ENCODE results near the gene PRKAR2B. TPM values are rescaled to one million over a fixed set of nuclear protein-coding genes. Genes with fewer than 3 reads are reported as not detected.

PRKAR2B gene
- total and polyA plus RNA-seq, 7 experiments from 2014 or later = 0.39 to 5.0 (median 0.54) TPM

GRCh38 chr7:107109955-107110354, 65.5 kb downstream of the PRKAR2B start:
- ChIA-PET POLR2A (no interaction called here), CTCF (no interaction called here)
- intact Hi-C loops (cut with micrococcal nuclease) = no loop called here
- Histone ChIP-seq H3K4me3 (ENCODE audit: low read length) (no peak overlapping the region), H3K9me3 (ENCODE audit: control insufficient read depth in 2 of 3, low read length in 3 of 3) (no peaks in the 10 kb centered on the region), H3K27me3 (ENCODE audit: control insufficient read depth in 2 of 2, insufficient read depth in 2 of 2, low read length in 2 of 2) (no peaks in the 10 kb centered on the region), H3K27ac (ENCODE audit: low read depth, low read length) (no peak overlapping the region), H3K36me3 (ENCODE audit: control insufficient read depth in 2 of 3, insufficient read depth in 3 of 3, low read length in 3 of 3) (no peaks in the 10 kb centered on the region), H3K4me1 (ENCODE audit: control insufficient read depth in 2 of 2, insufficient read depth in 2 of 2, low read length in 2 of 2) (no peaks in the 10 kb centered on the region)
- Mint-ChIP-seq H3K27ac (no peak overlapping the region), H3K4me3 (no peak overlapping the region), H3K27me3 (peaks cover 0 to 7% (median 0%) of the 10 kb centered on the region in 5 donors), H3K36me3 (peaks cover 0 to 4% (median 0%) of the 10 kb centered on the region in 5 donors), H3K4me1 (no peaks in the 10 kb centered on the region), H3K9me3 (peaks cover 0 to 3% (median 0%) of the 10 kb centered on the region in 11 donors)
- DNase-seq (no peak), ATAC-seq (no peak)

GRCh38 chr7:107111196-107111595, 66.7 kb downstream of the PRKAR2B start:
- ChIA-PET POLR2A (interaction anchor here (0.8 kb wide), 1 partner anchor 15 kb away, joined by 3 read pairs; no protein-coding TSS in a partner anchor), CTCF (no interaction called here)
- no peaks in the 10 kb centered on the region for H3K4me1 ChIP-seq (ENCODE audit: control insufficient read depth in 2 of 2, insufficient read depth in 2 of 2, low read length in 2 of 2)
- H3K4me3 Mint-ChIP-seq = no peak overlapping the region
- intact Hi-C loops (cut with micrococcal nuclease) = no loop called here
- no peaks in the 10 kb centered on the region for H3K36me3 ChIP-seq (ENCODE audit: control insufficient read depth in 2 of 3, insufficient read depth in 3 of 3, low read length in 3 of 3)
- H3K9me3 Mint-ChIP-seq = peaks cover 0 to 3% (median 0%) of the 10 kb centered on the region in 11 donors
- no peak overlapping the region for H3K27ac Mint-ChIP-seq
- H3K27me3 Mint-ChIP-seq = peaks cover 0 to 16% (median 0%) of the 10 kb centered on the region in 5 donors
- peaks cover 0 to under 1% (median 0%) of the 10 kb centered on the region in 7 donors for H3K4me1 Mint-ChIP-seq
- H3K36me3 Mint-ChIP-seq = peaks cover 0 to 4% (median 0%) of the 10 kb centered on the region in 5 donors
- H3K9me3 ChIP-seq (ENCODE audit: control insufficient read depth in 2 of 3, low read length in 3 of 3) = no peaks in the 10 kb centered on the region
- ATAC-seq (no peak), DNase-seq (no peak)
- H3K4me3 ChIP-seq (ENCODE audit: low read length) = no peak overlapping the region
- no peak overlapping the region for H3K27ac ChIP-seq (ENCODE audit: low read depth, low read length)
- H3K27me3 ChIP-seq (ENCODE audit: control insufficient read depth in 2 of 2, insufficient read depth in 2 of 2, low read length in 2 of 2) = no peaks in the 10 kb centered on the region

GRCh38 chr7:107113866-107114265, 69.4 kb downstream of the PRKAR2B start:
- ChIA-PET CTCF (no interaction called here), POLR2A (interaction anchor here (0.7 kb wide), 1 partner anchor 829 kb away, joined by 3 read pairs; no protein-coding TSS in a partner anchor)
- Histone ChIP-seq H3K36me3 (ENCODE audit: control insufficient read depth in 2 of 3, insufficient read depth in 3 of 3, low read length in 3 of 3) (no peaks in the 10 kb centered on the region), H3K4me3 (ENCODE audit: low read length) (no peak overlapping the region), H3K27me3 (ENCODE audit: control insufficient read depth in 2 of 2, insufficient read depth in 2 of 2, low read length in 2 of 2) (no peaks in the 10 kb centered on the region), H3K27ac (ENCODE audit: low read depth, low read length) (no peak overlapping the region), H3K4me1 (ENCODE audit: control insufficient read depth in 2 of 2, insufficient read depth in 2 of 2, low read length in 2 of 2) (no peaks in the 10 kb centered on the region), H3K9me3 (ENCODE audit: control insufficient read depth in 2 of 3, low read length in 3 of 3) (no peaks in the 10 kb centered on the region)
- H3K9me3 Mint-ChIP-seq = no peaks in the 10 kb centered on the region
- no peak overlapping the region for H3K4me3 Mint-ChIP-seq
- peaks cover 0 to 16% (median 5%) of the 10 kb centered on the region in 5 donors for H3K27me3 Mint-ChIP-seq
- H3K27ac Mint-ChIP-seq = no peak overlapping the region
- DNase-seq (no peak), ATAC-seq (no peak)
- no peaks in the 10 kb centered on the region for H3K36me3 Mint-ChIP-seq
- intact Hi-C loops (cut with micrococcal nuclease) = no loop called here
- H3K4me1 Mint-ChIP-seq = peaks cover 0 to 1% (median 0%) of the 10 kb centered on the region in 7 donors

- Mint-ChIP-seq H3K27ac (no peak overlapping the region), H3K4me3 (no peak overlapping the region), H3K4me1 (peaks cover 0 to 1% (median 0%) of the 10 kb centered on the region in 7 donors), H3K36me3 (no peaks in the 10 kb centered on the region), H3K27me3 (peaks cover 0 to 16% (median 11%) of the 10 kb centered on the region in 5 donors), H3K9me3 (no peaks in the 10 kb centered on the region)
- H3K36me3 ChIP-seq (ENCODE audit: control insufficient read depth in 2 of 3, insufficient read depth in 3 of 3, low read length in 3 of 3) = no peaks in the 10 kb centered on the region
- CTCF ChIA-PET = no interaction called here
- no peaks in the 10 kb centered on the region for H3K4me1 ChIP-seq (ENCODE audit: control insufficient read depth in 2 of 2, insufficient read depth in 2 of 2, low read length in 2 of 2)
- DNase-seq (no peak), ATAC-seq (no peak)
- POLR2A ChIA-PET = no interaction called here
- intact Hi-C loops (cut with micrococcal nuclease) = no loop called here
- H3K9me3 ChIP-seq (ENCODE audit: control insufficient read depth in 2 of 3, low read length in 3 of 3) = no peaks in the 10 kb centered on the region
- no peak overlapping the region for H3K27ac ChIP-seq (ENCODE audit: low read depth, low read length)
- H3K4me3 ChIP-seq (ENCODE audit: low read length) = no peak overlapping the region
- no peaks in the 10 kb centered on the region for H3K27me3 ChIP-seq (ENCODE audit: control insufficient read depth in 2 of 2, insufficient read depth in 2 of 2, low read length in 2 of 2)
Measured at GRCh38 chr7:107115114-107115513, 70.6 kb downstream of the PRKAR2B start.

- H3K9me3 Mint-ChIP-seq = no peaks in the 10 kb centered on the region
- Histone ChIP-seq H3K27ac (ENCODE audit: low read depth, low read length) (no peak overlapping the region), H3K36me3 (ENCODE audit: control insufficient read depth in 2 of 3, insufficient read depth in 3 of 3, low read length in 3 of 3) (no peaks in the 10 kb centered on the region), H3K4me1 (ENCODE audit: control insufficient read depth in 2 of 2, insufficient read depth in 2 of 2, low read length in 2 of 2) (no peaks in the 10 kb centered on the region), H3K4me3 (ENCODE audit: low read length) (no peak overlapping the region), H3K27me3 (ENCODE audit: control insufficient read depth in 2 of 2, insufficient read depth in 2 of 2, low read length in 2 of 2) (no peaks in the 10 kb centered on the region), H3K9me3 (ENCODE audit: control insufficient read depth in 2 of 3, low read length in 3 of 3) (no peaks in the 10 kb centered on the region)
- H3K4me3 Mint-ChIP-seq = no peak overlapping the region
- no peak overlapping the region for H3K27ac Mint-ChIP-seq
- DNase-seq = no peak
- CTCF ChIA-PET = no interaction called here
- POLR2A ChIA-PET = no interaction called here
- no peaks in the 10 kb centered on the region for H3K36me3 Mint-ChIP-seq
- peak; percentile 53 for ATAC-seq
- H3K27me3 Mint-ChIP-seq = peaks cover 0 to 16% (median 11%) of the 10 kb centered on the region in 5 donors
- intact Hi-C loops (cut with micrococcal nuclease) = no loop called here
- H3K4me1 Mint-ChIP-seq = peaks cover 0 to 1% (median 0%) of the 10 kb centered on the region in 7 donors
Measured at GRCh38 chr7:107115762-107116540, 71.4 kb downstream of the PRKAR2B start.

GRCh38 chr7:107118109-107118900, 73.8 kb downstream of the PRKAR2B start:
- peaks cover 0 to 1% (median 0%) of the 10 kb centered on the region in 7 donors for H3K4me1 Mint-ChIP-seq
- no peak overlapping the region for H3K4me3 ChIP-seq (ENCODE audit: low read length)
- no peaks in the 10 kb centered on the region for H3K36me3 ChIP-seq (ENCODE audit: control insufficient read depth in 2 of 3, insufficient read depth in 3 of 3, low read length in 3 of 3)
- POLR2A ChIA-PET = no interaction called here
- H3K27ac Mint-ChIP-seq = no peak overlapping the region
- ATAC-seq (no peak), DNase-seq (no peak)
- no peaks in the 10 kb centered on the region for H3K27me3 ChIP-seq (ENCODE audit: control insufficient read depth in 2 of 2, insufficient read depth in 2 of 2, low read length in 2 of 2)
- H3K27me3 Mint-ChIP-seq = peaks cover 0 to 16% (median 11%) of the 10 kb centered on the region in 5 donors
- CTCF ChIA-PET = no interaction called here
- H3K4me3 Mint-ChIP-seq = no peak overlapping the region
- H3K4me1 ChIP-seq (ENCODE audit: control insufficient read depth in 2 of 2, insufficient read depth in 2 of 2, low read length in 2 of 2) = no peaks in the 10 kb centered on the region
- no peaks in the 10 kb centered on the region for H3K9me3 Mint-ChIP-seq
- intact Hi-C loops (cut with micrococcal nuclease) = no loop called here
- no peaks in the 10 kb centered on the region for H3K36me3 Mint-ChIP-seq
- H3K9me3 ChIP-seq (ENCODE audit: control insufficient read depth in 2 of 3, low read length in 3 of 3) = no peaks in the 10 kb centered on the region
- no peak overlapping the region for H3K27ac ChIP-seq (ENCODE audit: low read depth, low read length)

Data from naive thymus-derived CD4-positive, alpha-beta T cell (primary cell).